Smooth muscle cell of the brain vasculature (primary cell): ENCODE results near the gene RNF14.
A peak's percentile ranks its signal among the peaks of the same experiment; 100 is the strongest.
"Not testable (repeated sequence)": the region's sequence is repeated elsewhere in the genome, so short reads cannot be mapped to it uniquely, and the experiment has no call there.

ENCODE experiments used
- DNase-seq: peaks from one replicate; pipeline ENCODE4 v3.0.0-alpha.2; 2012; ENCODE audit warnings: low read depth, low spot score

The RNF14 gene

DNA sequence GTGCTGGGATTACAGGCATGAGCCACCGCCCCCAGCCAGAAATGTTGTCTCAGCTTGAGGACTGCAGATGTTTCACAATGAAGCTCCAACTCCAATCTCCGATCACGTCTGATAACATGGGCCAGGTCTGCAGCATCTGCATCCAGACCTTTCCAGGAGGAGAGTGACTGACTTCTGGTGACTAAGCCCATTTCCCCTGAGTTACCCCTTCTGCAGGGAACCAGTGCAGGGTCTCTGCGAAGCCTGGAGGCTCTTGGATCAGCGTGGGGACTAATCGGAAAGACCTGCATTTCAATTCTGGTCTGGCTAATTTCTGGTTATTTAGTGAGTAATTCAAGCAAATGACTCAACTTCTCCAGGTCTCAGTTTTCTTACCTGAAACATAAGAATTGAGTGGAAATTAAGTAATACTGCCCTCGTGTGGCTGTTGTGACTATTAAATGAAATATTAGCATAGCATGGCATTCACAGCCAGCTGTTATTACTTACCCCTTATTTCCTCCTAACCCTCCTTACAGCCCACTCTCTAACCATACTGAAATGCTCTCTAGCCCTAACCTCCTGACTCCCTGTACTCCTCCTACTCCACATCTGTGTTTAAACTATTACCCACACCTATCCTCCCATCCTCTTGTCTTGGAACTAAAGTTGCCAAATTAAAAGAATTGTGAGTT is 46.1 kb downstream of the RNF14 start:
- DNase-seq: no peak

DNA sequence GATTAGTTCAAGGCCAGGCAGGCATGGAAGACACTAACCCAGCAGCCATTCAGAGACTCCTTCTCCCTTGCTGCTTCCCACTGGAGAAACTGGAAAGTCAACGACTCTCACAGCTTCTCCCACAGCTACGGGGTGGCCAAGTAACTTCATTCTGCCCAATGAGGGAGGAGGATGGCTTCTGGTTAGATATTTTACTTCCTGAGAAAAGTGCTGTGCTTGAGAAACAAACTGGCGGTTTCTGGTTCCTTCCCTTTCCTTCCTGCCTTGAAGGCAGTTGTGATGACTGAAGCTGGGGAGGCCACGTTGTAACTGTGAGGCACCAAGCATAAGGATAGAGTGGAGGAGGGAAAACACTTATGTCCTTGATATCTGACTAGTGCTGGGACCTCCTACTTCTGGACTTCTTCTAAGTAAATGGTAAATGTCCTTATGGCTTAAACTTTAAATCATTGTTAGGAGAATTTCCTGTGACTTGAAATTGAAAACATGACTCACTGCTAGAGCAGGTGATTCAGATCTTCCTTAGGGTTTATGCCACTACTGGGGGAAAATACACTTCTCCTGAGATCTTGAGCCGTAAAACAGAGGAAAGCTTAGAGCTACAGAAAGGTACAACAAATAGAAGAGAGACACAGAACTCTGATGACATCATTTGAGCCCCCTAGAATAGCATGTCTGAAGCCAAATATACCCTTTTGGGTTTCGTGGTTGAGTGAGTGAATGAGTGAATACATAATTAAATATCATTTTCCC is 47.1 kb downstream of the RNF14 start:
- DNase-seq: no peak

DNA sequence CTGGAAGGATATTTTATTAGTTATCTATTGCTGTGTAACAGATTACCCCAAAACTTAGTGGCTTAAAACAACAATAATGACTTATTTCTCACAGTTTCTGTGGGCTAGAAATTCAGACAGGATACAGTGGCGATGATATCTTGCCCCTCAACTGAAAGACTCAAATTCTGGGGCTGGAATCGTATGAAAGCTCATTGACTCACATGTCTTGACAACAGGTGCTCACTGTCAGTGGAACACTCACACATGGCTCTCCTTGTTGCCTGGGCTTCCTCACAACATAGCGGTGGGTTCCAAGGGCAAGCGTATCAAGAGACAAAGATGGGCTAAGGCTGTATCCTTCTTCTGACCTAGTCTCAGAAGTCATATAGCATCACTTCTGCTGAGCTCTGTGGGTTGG is 47.7 kb downstream of the RNF14 start:
- DNase-seq: no peak

DNA sequence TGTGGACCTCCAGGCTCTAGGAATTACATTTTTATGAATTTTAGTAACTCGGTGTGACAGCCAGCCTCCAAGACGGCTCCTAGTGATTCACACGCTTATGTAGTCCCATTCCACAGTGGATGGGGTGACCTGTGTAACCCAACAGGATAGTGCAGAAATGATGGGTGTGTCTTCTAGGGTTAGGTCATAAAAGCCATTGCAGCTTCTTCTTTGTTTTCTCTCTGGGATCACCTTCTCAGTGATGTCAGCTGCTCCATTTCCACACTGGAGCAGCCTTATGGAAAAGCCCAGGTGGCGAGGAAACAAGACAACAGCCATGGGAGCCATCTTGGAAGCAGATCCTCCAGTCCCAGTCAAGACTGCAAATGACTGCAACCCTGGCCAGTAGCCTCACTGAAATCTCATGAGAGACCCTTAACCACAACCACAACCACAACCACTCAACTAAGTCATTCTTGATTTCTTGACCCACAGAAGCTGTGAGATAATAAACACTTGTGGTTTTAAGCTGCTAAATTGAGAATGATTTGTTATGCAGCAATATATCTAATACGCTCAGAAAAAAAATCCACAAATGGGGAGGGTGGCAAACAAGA is 49.0 kb downstream of the RNF14 start:
- DNase-seq: no peak

DNA sequence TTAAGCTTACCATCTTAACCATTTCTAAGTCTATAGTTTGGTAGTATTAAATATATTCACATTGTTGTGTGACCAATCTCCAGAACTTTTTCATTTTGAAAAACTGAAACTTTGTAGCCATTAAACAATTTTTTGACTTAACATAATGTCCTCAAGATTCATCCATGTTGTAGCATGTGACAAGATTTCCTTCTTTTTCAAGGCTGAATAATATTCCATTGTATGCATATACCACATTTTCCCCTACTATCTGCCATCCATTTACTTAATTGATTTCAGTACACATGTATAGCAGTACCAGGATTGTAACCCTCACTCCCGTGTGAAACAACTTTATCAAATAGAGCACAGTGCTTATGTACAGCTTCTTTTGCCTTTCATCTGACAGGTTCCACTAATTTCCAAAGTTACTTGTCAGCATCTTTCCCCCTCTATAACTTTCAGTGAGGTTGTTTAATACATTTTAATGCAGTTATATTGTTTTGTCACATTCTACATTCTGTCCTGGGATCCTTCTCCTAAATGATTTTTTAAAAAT is 51.3 kb downstream of the RNF14 start:
- no peak for DNase-seq

DNA sequence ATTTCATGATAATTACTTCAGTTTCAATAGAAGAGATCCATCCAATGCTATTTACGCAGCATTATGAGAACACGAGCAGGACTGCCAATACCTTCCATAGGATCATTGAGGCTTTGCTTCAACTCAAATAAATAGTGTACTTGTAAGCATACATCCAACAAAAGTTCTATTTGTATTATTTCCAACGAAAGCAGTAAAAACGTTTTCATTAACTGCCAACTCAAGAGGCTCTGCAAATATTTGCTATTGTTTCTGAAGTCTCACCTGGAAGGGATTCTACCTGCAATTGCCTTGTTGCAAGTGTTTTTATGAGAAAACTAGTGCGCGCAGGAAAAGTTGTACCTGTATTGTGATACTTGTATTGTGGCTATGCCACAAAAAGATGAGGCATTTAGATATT is 54.9 kb downstream of the RNF14 start:
- DNase-seq: no peak

DNA sequence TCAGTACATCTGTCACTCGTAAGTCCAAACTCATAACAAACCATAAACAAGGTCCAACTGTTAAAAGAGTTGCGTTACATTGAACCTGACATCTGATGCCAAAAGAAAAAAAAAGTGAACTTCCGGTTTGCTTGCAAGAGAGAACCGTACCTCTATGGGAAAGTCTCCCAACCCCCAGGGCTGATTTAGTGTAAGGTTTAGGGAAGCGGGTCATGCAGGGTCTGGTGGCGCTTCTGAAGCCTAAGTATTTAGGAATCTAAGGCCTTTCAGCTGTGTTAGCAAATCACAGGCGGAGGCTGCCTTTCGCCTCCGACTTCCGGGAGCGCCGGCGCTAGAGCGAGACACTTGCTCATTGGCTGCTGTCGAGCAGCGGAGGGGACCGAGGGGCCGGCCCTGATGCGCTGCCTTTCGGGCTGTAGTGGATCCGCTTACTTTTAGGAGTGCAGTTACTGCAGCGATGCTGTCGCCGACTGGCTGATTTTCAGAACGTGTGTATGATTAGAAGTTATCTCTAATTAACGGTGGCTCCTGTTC is 55.9 kb downstream of the RNF14 start:
- DNase-seq: peak; percentile 56

DNA sequence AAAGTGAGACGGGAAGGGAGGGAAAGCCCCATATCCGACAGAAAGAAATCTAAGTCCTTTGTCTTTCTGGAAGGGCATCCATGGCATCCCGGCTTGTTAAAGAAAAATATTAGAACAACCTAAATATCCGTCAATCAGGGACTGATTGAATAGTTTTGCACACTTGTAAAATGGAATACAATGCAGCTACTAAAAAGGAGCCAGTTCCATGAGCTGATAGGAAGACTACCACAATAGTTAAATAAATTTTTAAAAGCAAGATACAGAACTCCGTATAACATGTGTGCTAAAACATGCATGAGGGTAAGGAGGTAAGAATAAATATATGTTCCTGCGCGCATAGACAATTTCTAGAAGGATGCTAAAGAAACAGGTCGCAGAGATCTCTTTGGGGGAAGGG is 56.7 kb downstream of the RNF14 start:
- DNase-seq: no peak

DNA sequence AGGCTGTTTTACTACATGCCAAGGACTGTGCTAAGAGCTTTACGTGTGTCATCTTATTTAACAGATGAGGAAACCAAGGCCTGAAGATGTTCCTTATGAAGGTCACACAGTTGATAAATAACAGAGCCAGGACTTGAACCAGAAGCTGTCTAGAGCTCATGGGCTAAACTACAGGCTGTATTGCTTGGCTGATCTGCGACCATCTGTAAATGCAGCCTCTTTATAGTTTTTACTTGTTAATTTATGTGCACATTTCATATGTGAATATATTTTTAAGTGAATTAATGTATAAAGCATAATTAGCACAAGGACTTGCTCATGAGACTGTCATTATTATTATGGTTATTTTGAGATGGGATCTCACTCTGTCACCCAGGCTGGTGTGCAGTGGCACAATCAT is 63.2 kb downstream of the RNF14 start:
- no peak for DNase-seq

DNA sequence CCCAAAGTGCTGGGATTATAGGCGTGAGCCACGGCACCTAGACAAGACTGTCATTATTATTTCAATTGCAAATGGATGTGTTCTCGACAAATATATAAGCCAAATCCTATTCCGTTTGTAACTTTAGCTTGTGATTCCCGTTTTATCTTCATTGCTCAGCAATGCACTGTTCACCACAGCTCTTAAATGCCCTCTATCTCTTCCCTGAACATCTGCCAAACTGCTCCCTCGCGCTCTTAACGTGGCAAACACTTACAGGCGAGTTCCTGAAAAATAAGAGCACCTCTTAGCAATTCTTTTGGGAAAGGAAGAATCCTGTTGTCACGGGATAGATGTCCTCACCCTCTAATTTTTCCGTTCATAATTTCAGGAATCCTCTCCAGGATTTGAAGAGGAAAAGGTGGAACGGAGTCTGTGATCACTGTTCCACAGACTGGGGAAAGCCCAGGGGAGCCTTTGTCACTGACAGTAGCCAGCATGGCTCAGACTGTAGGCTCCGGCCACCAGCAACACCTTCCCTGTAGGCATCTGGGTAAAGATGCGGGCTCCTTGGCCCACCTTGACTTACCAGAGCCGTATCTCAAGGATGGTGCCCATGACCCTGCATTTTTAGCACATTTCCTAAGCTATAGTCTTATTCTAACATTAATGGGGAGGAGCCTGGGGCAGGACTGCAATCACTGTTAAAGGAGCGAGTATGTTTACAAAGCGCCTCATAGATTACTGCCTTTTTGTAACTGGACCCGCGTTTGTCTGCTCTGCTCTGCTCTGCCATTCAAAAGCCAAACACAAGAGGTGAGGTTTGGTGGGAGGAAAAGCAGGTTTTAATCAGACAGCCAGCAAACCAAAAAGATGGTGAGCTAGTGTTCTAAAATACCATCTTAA is 64.1 kb downstream of the RNF14 start:
- DNase-seq: no peak

DNA sequence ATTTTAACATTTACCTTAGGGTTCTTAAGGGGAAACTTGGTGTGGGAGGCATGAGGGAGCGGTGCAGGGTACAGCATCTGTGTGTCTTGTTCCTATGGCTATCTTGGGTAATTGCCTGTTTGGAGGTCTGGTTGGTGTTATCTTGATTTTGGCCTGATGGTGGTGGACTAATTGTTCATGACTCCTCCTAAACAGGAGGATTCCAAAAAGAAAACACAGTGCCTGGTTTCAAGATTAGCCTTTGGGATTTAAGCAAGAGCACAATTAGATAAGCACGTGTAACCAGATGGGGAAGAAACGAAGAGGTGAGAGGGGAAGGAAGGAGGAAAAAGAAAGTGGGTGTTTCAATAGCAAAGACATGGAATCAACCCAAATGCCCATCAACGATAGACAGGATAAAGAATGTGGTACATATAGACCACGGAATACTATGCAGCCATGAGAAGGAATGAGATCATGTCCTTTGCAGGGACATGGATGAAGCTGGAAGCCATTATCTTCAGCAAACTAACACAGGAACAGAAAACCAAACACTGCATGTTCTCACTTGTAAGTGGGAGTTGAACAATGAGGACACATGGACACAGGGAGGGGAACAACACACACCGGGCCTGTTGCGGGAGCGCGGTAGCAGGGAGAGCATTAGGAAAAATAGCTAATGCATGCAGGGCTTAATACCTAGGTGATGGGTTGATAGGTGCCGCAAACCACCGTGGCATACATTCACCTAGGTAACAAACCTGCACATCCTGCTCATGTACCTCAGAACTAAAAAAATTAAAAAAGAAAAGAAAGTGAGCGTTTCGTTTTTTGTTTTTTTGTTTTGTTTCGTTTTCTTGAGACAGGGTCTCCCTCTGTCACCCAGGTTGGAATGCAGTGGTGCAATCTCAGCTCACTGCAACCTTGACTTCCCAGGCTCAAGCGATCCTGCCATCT is 65.0 kb downstream of the RNF14 start:
- DNase-seq: not testable (repeated sequence)

DNA sequence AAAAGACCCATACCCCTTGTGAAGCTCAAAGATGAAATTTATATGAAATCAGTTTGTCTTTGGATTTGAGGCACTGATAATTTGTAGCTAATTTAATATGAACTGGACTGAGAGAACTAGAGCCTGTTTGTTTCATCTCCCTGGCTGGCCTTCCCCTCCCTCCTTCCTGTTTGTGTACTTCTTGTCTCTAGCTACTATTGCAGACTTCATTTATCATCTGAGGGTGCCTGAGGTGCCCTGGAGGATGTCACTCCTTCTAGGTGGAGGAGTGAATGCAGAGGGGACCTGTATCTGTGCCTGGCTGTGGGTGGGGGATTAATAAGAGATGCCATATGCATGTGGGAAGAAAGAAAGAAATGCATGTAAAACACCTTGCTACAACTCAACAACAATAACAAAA is 66.1 kb downstream of the RNF14 start:
- DNase-seq: no peak

DNA sequence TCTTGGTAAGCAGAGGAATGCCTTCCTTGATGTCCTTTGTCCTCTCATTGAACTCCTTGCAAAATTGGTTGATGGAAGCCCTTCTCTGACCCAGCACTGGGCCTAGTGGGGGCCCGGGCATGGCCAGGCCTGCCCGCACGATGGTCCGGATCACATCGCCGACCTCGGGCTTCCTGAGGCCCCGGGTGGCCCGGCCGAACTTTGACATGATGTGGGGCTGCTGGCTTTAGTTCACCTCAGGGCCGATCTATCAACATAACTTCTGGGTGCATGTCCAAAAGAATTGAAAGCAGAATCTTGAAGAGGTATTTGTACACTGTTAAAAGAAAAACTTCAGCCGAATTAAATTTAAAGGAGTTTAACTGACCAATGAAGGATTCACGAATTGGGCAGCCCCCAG is 68.0 kb downstream of the RNF14 start:
- no peak for DNase-seq

DNA sequence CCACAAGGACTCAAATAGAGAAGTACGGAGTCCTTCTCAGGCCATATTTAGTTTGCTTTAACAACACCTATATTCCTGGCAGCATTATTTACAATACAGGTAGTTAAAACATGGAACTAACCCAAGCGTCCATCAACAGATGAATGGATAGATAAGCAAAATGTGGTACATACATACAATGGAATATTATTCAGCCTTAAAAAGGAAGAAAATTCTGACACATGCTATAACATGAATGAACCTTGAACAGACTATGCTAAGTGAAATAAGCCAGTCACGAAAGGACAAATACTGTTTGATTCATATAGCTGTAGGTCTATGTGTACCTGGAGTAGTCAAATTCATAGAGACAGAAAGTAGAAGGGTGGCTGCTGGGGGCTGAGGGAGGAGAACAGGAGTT is 68.7 kb downstream of the RNF14 start:
- DNase-seq: not testable (repeated sequence)

DNA sequence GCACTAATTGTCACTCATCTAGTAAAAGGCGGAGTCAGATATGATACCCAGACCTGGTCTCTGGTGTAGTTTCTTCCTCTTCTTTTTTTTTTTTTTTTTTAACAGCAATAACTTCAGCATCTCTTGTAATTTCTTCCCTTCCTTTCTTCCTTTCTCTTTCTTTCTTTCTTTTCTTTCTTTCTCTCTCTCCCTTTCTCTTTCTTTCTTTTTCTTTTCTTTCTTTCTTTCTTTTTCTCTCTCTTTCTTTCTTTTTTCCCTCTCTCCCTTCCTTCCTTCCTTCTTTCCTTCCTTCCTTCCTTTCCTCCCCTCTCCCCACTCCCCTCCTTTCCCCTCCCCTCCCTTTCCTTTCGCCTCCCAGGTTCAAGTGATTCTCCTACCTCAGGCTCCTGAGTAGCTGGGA is 69.8 kb downstream of the RNF14 start:
- no peak for DNase-seq
